Stimulated activated CD4-positive, alpha-beta T cell treated with anti-CD3 and anti-CD28 coated beads, Interleukin-1b, Interleukin-23, amount 100 ng/mL, for 24 hours (primary cell): Measurements from ENCODE around the gene PTGFR.

Source experiments
- DNase-seq, 4 experiments: peaks; one replicate each; pipeline ENCODE4 v3.0.0-alpha.2; 2020; ENCODE audit warnings: low read depth in 4 of 4, low spot score in 1 of 4

PTGFR gene

GRCh38 chr1:78490861-78491450 lies at the start of gene PTGFR:
Gene PTGFR, plus strand, starts transcription at chr1:78490974. Its CDS starts 1,770 bp downstream, at chr1:78492744.
- no peak for DNase-seq

GRCh38 chr1:78441921-78442320 lies 48.9 kb upstream of the PTGFR start:
- no peak for DNase-seq

GRCh38 chr1:78447086-78447485 lies 43.7 kb upstream of the PTGFR start:
- no peak for DNase-seq

GRCh38 chr1:78464449-78464891 lies 26.3 kb upstream of the PTGFR start:
- no peak for DNase-seq

GRCh38 chr1:78465143-78465542 lies 25.6 kb upstream of the PTGFR start:
- no peak for DNase-seq

- DNase-seq, result no peak
Observed at GRCh38 chr1:78468521-78468920, 22.3 kb upstream of the PTGFR start.

GRCh38 chr1:78469576-78469975 lies 21.2 kb upstream of the PTGFR start:
- no peak for DNase-seq

- DNase-seq, result no peak
Observed at GRCh38 chr1:78471890-78472620, 18.7 kb upstream of the PTGFR start.

GRCh38 chr1:78472851-78473496 lies 17.8 kb upstream of the PTGFR start:
- DNase-seq, result no peak

- no peak for DNase-seq
Observed at GRCh38 chr1:78474092-78474491, 16.7 kb upstream of the PTGFR start.

GRCh38 chr1:78475888-78476610 lies 14.7 kb upstream of the PTGFR start:
- DNase-seq, result no peak

GRCh38 chr1:78483903-78484302 lies 6.9 kb upstream of the PTGFR start:
- no peak for DNase-seq

- no peak for DNase-seq
Observed at GRCh38 chr1:78491451-78492071, 787 bp downstream of the PTGFR start.

GRCh38 chr1:78492386-78492950 lies 1.7 kb downstream of the PTGFR start:
- no peak for DNase-seq

GRCh38 chr1:78493451-78493850 lies 2.7 kb downstream of the PTGFR start:
- DNase-seq, result no peak

GRCh38 chr1:78497201-78497600 lies 6.4 kb downstream of the PTGFR start:
- no peak for DNase-seq

GRCh38 chr1:78500529-78500928 lies 9.8 kb downstream of the PTGFR start:
- DNase-seq, result no peak

GRCh38 chr1:78501203-78501602 lies 10.4 kb downstream of the PTGFR start:
- DNase-seq, result no peak

- no peak for DNase-seq
Observed at GRCh38 chr1:78511334-78511733, 20.6 kb downstream of the PTGFR start.

- DNase-seq, result no peak
Observed at GRCh38 chr1:78516716-78517115, 25.9 kb downstream of the PTGFR start.

- no peak for DNase-seq
Observed at GRCh38 chr1:78519446-78519845, 28.7 kb downstream of the PTGFR start.
